H1 (cell line): ENCODE data around the gene APOBEC3F. TPM values are rescaled to one million over a fixed set of nuclear protein-coding genes. Genes with fewer than 3 reads are reported as not detected.

Source experiments
- CTCF ChIA-PET: fragments of 300-600 bp; sonication (Branson Sonifier 250); formaldehyde crosslinking; loops from one replicate; lab custom pipeline; 2021; ENCODE audit not compliant: partially characterized antibody; lab: Charles Lee
- POLR2A ChIA-PET: fragments of 300-600 bp; sonication (Branson Sonifier 250); formaldehyde crosslinking; loops from one replicate; lab custom pipeline; 2021; ENCODE audit warnings: inconsistent platforms; ENCODE audit not compliant: partially characterized antibody; lab: Charles Lee
- DNase-seq, 2 experiments: peaks; one replicate each; pipeline versions ENCODE4 v3.0.0 to v3.0.0-alpha.2; 2010 to 2022; ENCODE audit warnings: low spot score in 2 of 2, low read depth in 1 of 2, mixed read lengths in 1 of 2
- FAIRE-seq: peaks from 2 replicates; lab custom pipeline; 2011; peaks lifted over from hg19 to GRCh38; lab: Jason Lieb, UNC
- H2AFZ ChIP-seq: 2 replicates; pipeline ENCODE4 v1.8.1; 2012; ENCODE audit warnings: low read length, inconsistent platforms
- H2AK5ac ChIP-seq: 2 replicates; pipeline ENCODE4 v1.6.1; 2013; ENCODE audit warnings: low read depth, low read length
- H2BK120ac ChIP-seq: replicated peaks from 2 replicates; pipeline ENCODE3; 2013; ENCODE audit warnings: low read depth, low read length, inconsistent platforms
- H2BK12ac ChIP-seq: 2 replicates; pipeline ENCODE4 v1.6.1; 2013; ENCODE audit warnings: low read depth, low read length
- H2BK15ac ChIP-seq: 2 replicates; pipeline ENCODE4 v1.6.1; 2013; ENCODE audit warnings: low read length
- H2BK20ac ChIP-seq: 2 replicates; pipeline ENCODE4 v1.6.1; 2013; ENCODE audit warnings: low read length
- H2BK5ac ChIP-seq: 2 replicates; pipeline ENCODE4 v1.6.1; 2013; ENCODE audit warnings: low read depth, low read length
- H3K14ac ChIP-seq: 2 replicates; pipeline ENCODE4 v1.6.1; 2013; ENCODE audit warnings: inconsistent platforms; ENCODE audit not compliant: insufficient read length
- H3K18ac ChIP-seq: 2 replicates; pipeline ENCODE4 v1.6.1; 2013; ENCODE audit warnings: low read length; ENCODE audit errors: extremely low read depth
- H3K23ac ChIP-seq: 2 replicates; pipeline ENCODE4 v1.6.1; 2013; ENCODE audit warnings: inconsistent platforms; ENCODE audit not compliant: insufficient read length
- H3K23me2 ChIP-seq: 2 replicates; pipeline ENCODE4 v1.6.1; 2013; ENCODE audit warnings: low read depth, low read length
- H3K27ac ChIP-seq: 2 replicates; pipeline ENCODE4 v1.6.1; 2011; ENCODE audit warnings: low read depth, low read length, inconsistent platforms
- H3K27me3 ChIP-seq, 4 experiments: replicated peaks in 1 of 4; 1 replicate in 1 of 4; 2 replicates in 3 of 4; pipeline versions ENCODE4 v1.6.1 to v1.8.1; 2011 to 2013; ENCODE audit warnings: low read length in 3 of 4, mild to moderate bottlenecking in 3 of 4, inconsistent platforms in 2 of 4, mixed read lengths in 2 of 4, moderate library complexity in 1 of 4; ENCODE audit not compliant: control insufficient read depth in 3 of 4, insufficient read depth in 3 of 4; ENCODE audit errors: extremely low read depth in 1 of 4
- H3K36me3 ChIP-seq, 4 experiments: 2 replicates each; pipeline versions ENCODE4 v1.6.1 to v1.8.1; 2011 to 2013; ENCODE audit warnings: mild to moderate bottlenecking in 4 of 4, low read length in 3 of 4, moderate library complexity in 2 of 4, control low read depth in 1 of 4, inconsistent platforms in 1 of 4; ENCODE audit not compliant: insufficient read depth in 4 of 4, control insufficient read depth in 2 of 4
- H3K4ac ChIP-seq: replicated peaks from 2 replicates; pipeline ENCODE3; 2013; ENCODE audit warnings: low read length, low read depth, mixed read lengths, inconsistent platforms; ENCODE audit not compliant: insufficient read length
- H3K4me1 ChIP-seq, 4 experiments: replicated peaks in 1 of 4; 1 replicate in 1 of 4; 2 replicates in 3 of 4; pipeline versions ENCODE4 v1.6.1 to v1.8.1; 2011 to 2013; ENCODE audit warnings: low read length in 3 of 4, inconsistent platforms in 2 of 4, mixed read lengths in 1 of 4; ENCODE audit not compliant: insufficient read depth in 4 of 4, control insufficient read depth in 3 of 4
- H3K4me2 ChIP-seq, 2 experiments: 2 replicates each; pipeline versions ENCODE4 v1.6.1 to v1.8.1; 2011 to 2013; ENCODE audit warnings: low read depth in 2 of 2, low read length in 2 of 2, control low read depth in 1 of 2, inconsistent platforms in 1 of 2, mild to moderate bottlenecking in 1 of 2; ENCODE audit not compliant: insufficient read depth in 1 of 2
- H3K4me3 ChIP-seq, 4 experiments: fragments of 200-600, 300-600 bp in 1 of 4; sonication (generic), shearing (Covaris generic), sonication (Bioruptor Twin) in 1 of 4; 2 replicates each; pipeline versions ENCODE4 v1.5.1 to v1.8.1; 2011 to 2016; ENCODE audit warnings: low read length in 4 of 4, low read depth in 3 of 4, control low read depth in 2 of 4, inconsistent platforms in 2 of 4, mild to moderate bottlenecking in 2 of 4, mixed read lengths in 1 of 4, moderate library complexity in 1 of 4; ENCODE audit not compliant: insufficient read depth in 2 of 4; ENCODE audit errors: extremely low read depth in 1 of 4
- H3K56ac ChIP-seq: replicated peaks from 2 replicates; pipeline ENCODE3; 2013; ENCODE audit warnings: low read depth, mild to moderate bottlenecking, mixed read lengths, low read length, inconsistent platforms; ENCODE audit not compliant: insufficient read length
- H3K79me1 ChIP-seq: 2 replicates; pipeline ENCODE4 v1.6.1; 2013; ENCODE audit warnings: low read depth, low read length, control low read depth
- H3K79me2 ChIP-seq, 2 experiments: 2 replicates each; pipeline versions ENCODE4 v1.6.1 to v1.8.1; 2012 to 2013; ENCODE audit warnings: low read length in 2 of 2, mild to moderate bottlenecking in 2 of 2, inconsistent platforms in 1 of 2; ENCODE audit not compliant: insufficient read depth in 2 of 2, control insufficient read depth in 1 of 2
- H3K9ac ChIP-seq, 4 experiments: replicated peaks in 1 of 4; 1 replicate in 1 of 4; 2 replicates in 3 of 4; pipeline versions ENCODE4 v1.6.1 to v1.8.1; 2011 to 2013; ENCODE audit warnings: low read depth in 3 of 4, low read length in 3 of 4, control low read depth in 2 of 4, mild to moderate bottlenecking in 2 of 4, moderate library complexity in 2 of 4, inconsistent platforms in 1 of 4; ENCODE audit errors: extremely low read depth in 1 of 4
- H3K9me3 ChIP-seq, 2 experiments: 2 replicates each; pipeline versions ENCODE4 v1.6.1 to v1.8.1; 2012 to 2013; ENCODE audit warnings: mild to moderate bottlenecking in 2 of 2, moderate library complexity in 2 of 2, control low read depth in 1 of 2, inconsistent platforms in 1 of 2, low read depth in 1 of 2, low read length in 1 of 2, mixed read lengths in 1 of 2; ENCODE audit not compliant: insufficient read depth in 2 of 2
- H4K20me1 ChIP-seq, 2 experiments: replicated peaks in 1 of 2; 2 replicates each; pipeline versions ENCODE3 to v1.8.1; 2011 to 2013; ENCODE audit warnings: inconsistent platforms in 2 of 2, low read length in 2 of 2, mild to moderate bottlenecking in 1 of 2; ENCODE audit not compliant: insufficient read depth in 2 of 2, control insufficient read depth in 1 of 2
- H4K5ac ChIP-seq: 2 replicates; pipeline ENCODE4 v1.6.1; 2013; ENCODE audit warnings: low read length, low read depth, mixed read lengths, inconsistent platforms; ENCODE audit not compliant: insufficient read length
- H4K8ac ChIP-seq: 2 replicates; pipeline ENCODE4 v1.8.0; 2013; ENCODE audit warnings: mild to moderate bottlenecking, moderate library complexity, low read length, inconsistent platforms; ENCODE audit not compliant: insufficient read depth; ENCODE audit errors: extremely low read depth
- H4K91ac ChIP-seq: replicated peaks from 2 replicates; pipeline ENCODE3; 2013; ENCODE audit warnings: low read length, mixed read lengths, inconsistent platforms; ENCODE audit not compliant: insufficient read length
- CTCF ChIP-seq, 3 experiments: IDR thresholded peaks; 1 replicate in 2 of 3; 2 replicates in 1 of 3; pipeline versions ENCODE4 v1.5.1 to v1.6.1; 2011; ENCODE audit warnings: low read length in 3 of 3, mild to moderate bottlenecking in 3 of 3, inconsistent platforms in 2 of 3, low read depth in 1 of 3, moderate library complexity in 1 of 3; ENCODE audit not compliant: insufficient read depth in 1 of 3; ENCODE audit errors: control extremely low read depth in 1 of 3
- E2F6 ChIP-seq: IDR thresholded peaks from 2 replicates; pipeline ENCODE4 v1.6.1; 2012; ENCODE audit warnings: inconsistent platforms
- KDM1A ChIP-seq: fragments of 200-600, 300-600 bp; sonication (generic); IDR thresholded peaks from 2 replicates; pipeline ENCODE4 v1.7.1; 2016; ENCODE audit warnings: mild to moderate bottlenecking, low read length, borderline replicate concordance
- MAX ChIP-seq: IDR thresholded peaks from 2 replicates; pipeline ENCODE4 v1.6.1; 2012; ENCODE audit warnings: inconsistent platforms
- RAD21 ChIP-seq, 2 experiments: IDR thresholded peaks in 1 of 2; conservative IDR thresholded peaks in 1 of 2; 2 replicates each; pipeline ENCODE4 v1.6.1; 2011; ENCODE audit warnings: low read depth in 2 of 2, low read length in 2 of 2, improper control_type of control experiment in 1 of 2, inconsistent platforms in 1 of 2, mild to moderate bottlenecking in 1 of 2, moderate library complexity in 1 of 2
- SIRT6 ChIP-seq: IDR thresholded peaks from one replicate; pipeline ENCODE4 v1.7.1; 2012; ENCODE audit warnings: low read length, inconsistent platforms
- TBP ChIP-seq: IDR thresholded peaks from 2 replicates; pipeline ENCODE4 v1.6.1; 2011; ENCODE audit warnings: low read depth, low read length, improper control_type of control experiment
- TEAD4 ChIP-seq: IDR thresholded peaks from 2 replicates; pipeline ENCODE4 v1.6.1; 2012; ENCODE audit warnings: low read depth, low read length, inconsistent platforms, mixed read lengths
- WGBS, 2 experiments: shearing (Covaris generic) in 1 of 2; methylation state at CpG; one replicate each; pipeline versions ENCODE4 v1.1.6 to v1.1.7; 2013 to 2015; ENCODE audit warnings: low lambda C conversion rate in 2 of 2, mixed read lengths in 2 of 2, inconsistent platforms in 1 of 2, low coverage in 1 of 2, missing lambda C conversion rate in 1 of 2; ENCODE audit not compliant: insufficient replicate concordance in 2 of 2, insufficient coverage in 1 of 2, insufficient read length in 1 of 2; ENCODE audit errors: extremely low coverage in 1 of 2, missing lambda C conversion rate in 1 of 2; 5-methylcytosine and 5-hydroxymethylcytosine counted together
- polyA plus RNA-seq, 7 experiments: library from polyadenylated mRNA; depleted of rRNA in 3 of 7; stranded (reverse) in 5 of 7; unstranded in 2 of 7; fragments of >200 nt in 5 of 7; fragments of 200-250 nt in 2 of 7; gene quantifications; 1 replicate in 5 of 7; 2 replicates in 1 of 7; 4 replicates in 1 of 7; pipeline versions ENCODE4 v1.2.1 to v1.2.3, GENCODE V29; 2011 to 2013; ENCODE audit warnings: missing spikeins in 2 of 7, mixed read lengths in 2 of 7
- total RNA-seq: library from RNA; stranded (reverse); fragmentation: NEBNext Ultra II Directional; extraction: Animal tissue kit (Norgen Biotek cat#: 25700); gene quantifications from 2 replicates; pipeline ENCODE4 v1.2.1, GENCODE V29; 2021

APOBEC3F gene
- total and polyA plus RNA-seq, 2 of the 8 experiments (the other 6 are each of a cell fraction or from before 2014, with no cell fraction given) = 4.0 to 7.3 TPM

GRCh38 chr22:39003165-39003638 lies 37.5 kb upstream of the APOBEC3F start:
- Histone ChIP-seq H2BK15ac (0 out of 2 replicates have a peak overlapping the region, but pooled peaks have one; percentile 10), H3K9me3 (no peaks in the 10 kb centered on the region), H3K36me3 (no peaks in the 10 kb centered on the region), H2BK20ac (peak overlapping the region; percentile 2; the same call in 1 of the 2 replicates), H3K79me2 (no peaks in the 10 kb centered on the region), H2AK5ac (no peak overlapping the region), H4K20me1 (no peaks in the 10 kb centered on the region), H2BK5ac (peak overlapping the region; percentile 4; the same call in 1 of the 2 replicates), H2BK12ac (peak overlapping the region; percentile 89; the same call in 1 of the 2 replicates), H3K27ac (no peak overlapping the region), H3K9ac (no peak overlapping the region), H3K23ac (no peak overlapping the region), H3K4ac (no peak overlapping the region), H2AFZ (peak overlapping the region; percentile 99), H3K4me3 (no peak overlapping the region), H3K18ac (peak overlapping the region; percentile 99), H4K5ac (peak overlapping the region; percentile 27), H3K27me3 (no peaks in the 10 kb centered on the region; a peak in 2 of 7 replicates), H4K8ac (peak overlapping the region; percentile 66; the same call in 1 of the 2 replicates), H2BK120ac (peak overlapping the region; percentile 35), H4K91ac (peak overlapping the region; percentile 67), H3K23me2 (no peaks in the 10 kb centered on the region), H3K4me2 (no peak overlapping the region), H3K14ac (no peak overlapping the region), H3K4me1 (peaks cover 0 to 9% (median 2%) of the 10 kb centered on the region in 4 experiments; a peak in 3 of 7 replicates), H3K79me1 (no peaks in the 10 kb centered on the region), H3K56ac (no peak overlapping the region)
- WGBS, 2 experiments = 38% methylated on average over 7 of the region's 7 CpGs; no CpG with 5 or more reads in 1 of the 2 experiments
- POLR2A ChIA-PET = interaction anchor here (0.6 to 3.2 kb wide), 7 partner anchors 9 to 316 kb away, joined by 3 to 12 read pairs (median 4); partner anchors contain the start of genes APOBEC3C and RPL3
- DNase-seq = peak in 1 of 2 experiments; percentile 77
- FAIRE-seq = peak; percentile 88
- CTCF ChIA-PET = interaction anchor here (0.7 to 6.5 kb wide), 45 partner anchors 9 to 303 kb away, joined by 3 to 51 read pairs (median 4); partner anchors contain the start of gene APOBEC3B
- TF ChIP-seq CTCF (IDR thresholded peaks at IDR 0.05; ENCODE audit: control extremely low read depth in 1 of 3, insufficient read depth in 1 of 3, low read depth in 1 of 3, low read length in 3 of 3) (peak; percentile 66 to 86 (median 82)), RAD21 (IDR thresholded peaks at IDR 0.05 in 1 of 2, conservative IDR thresholded peaks at IDR 0.05 in 1 of 2; ENCODE audit: low read depth in 2 of 2, low read length in 2 of 2) (peak; percentile 58 to 76), SIRT6 (no peak), TBP (0 out of 2 replicates have a peak, but pooled peaks have one; percentile 27), E2F6 (peak; percentile 54), MAX (peak; percentile 30; the same call in 1 of the 2 replicates), KDM1A (no peak), TEAD4 (peak; percentile 48; the same call in 1 of the 2 replicates)
